GM12891 (cell line): ENCODE data around the gene PRDX2.

Experiments
- DNase-seq: peaks from one replicate; pipeline ENCODE4 v3.0.0; 2011; ENCODE audit warnings: low spot score; ENCODE audit not compliant: insufficient read length
- FAIRE-seq: peaks from 2 replicates; lab custom pipeline; 2011; peaks lifted over from hg19 to GRCh38; lab: Jason Lieb, UNC
- PAX5 ChIP-seq: IDR thresholded peaks from 2 replicates; pipeline ENCODE4 v1.6.1; 2011; ENCODE audit warnings: low read length, moderate library complexity, mild to moderate bottlenecking; ENCODE audit not compliant: insufficient read depth, severe bottlenecking
- POLR2A ChIP-seq: IDR thresholded peaks from 2 replicates; pipeline ENCODE4 v1.6.1; 2011; ENCODE audit warnings: low read depth, low read length, control low read depth
- POLR2AphosphoS5 ChIP-seq: IDR thresholded peaks from 2 replicates; pipeline ENCODE4 v1.6.1; 2011; ENCODE audit warnings: low read depth, low read length, control low read depth
- POU2F2 ChIP-seq: IDR thresholded peaks from 2 replicates; pipeline ENCODE4 v1.6.1; 2011; ENCODE audit warnings: low read depth, mild to moderate bottlenecking, control low read depth, low read length, moderate library complexity
- SPI1 ChIP-seq: IDR thresholded peaks from 2 replicates; pipeline ENCODE4 v1.6.1; 2011; ENCODE audit warnings: low read depth, low read length, control low read depth
- TAF1 ChIP-seq: IDR thresholded peaks from 2 replicates; pipeline ENCODE4 v1.6.1; 2011; ENCODE audit warnings: low read depth, low read length, control low read depth

PRDX2 gene

DNA sequence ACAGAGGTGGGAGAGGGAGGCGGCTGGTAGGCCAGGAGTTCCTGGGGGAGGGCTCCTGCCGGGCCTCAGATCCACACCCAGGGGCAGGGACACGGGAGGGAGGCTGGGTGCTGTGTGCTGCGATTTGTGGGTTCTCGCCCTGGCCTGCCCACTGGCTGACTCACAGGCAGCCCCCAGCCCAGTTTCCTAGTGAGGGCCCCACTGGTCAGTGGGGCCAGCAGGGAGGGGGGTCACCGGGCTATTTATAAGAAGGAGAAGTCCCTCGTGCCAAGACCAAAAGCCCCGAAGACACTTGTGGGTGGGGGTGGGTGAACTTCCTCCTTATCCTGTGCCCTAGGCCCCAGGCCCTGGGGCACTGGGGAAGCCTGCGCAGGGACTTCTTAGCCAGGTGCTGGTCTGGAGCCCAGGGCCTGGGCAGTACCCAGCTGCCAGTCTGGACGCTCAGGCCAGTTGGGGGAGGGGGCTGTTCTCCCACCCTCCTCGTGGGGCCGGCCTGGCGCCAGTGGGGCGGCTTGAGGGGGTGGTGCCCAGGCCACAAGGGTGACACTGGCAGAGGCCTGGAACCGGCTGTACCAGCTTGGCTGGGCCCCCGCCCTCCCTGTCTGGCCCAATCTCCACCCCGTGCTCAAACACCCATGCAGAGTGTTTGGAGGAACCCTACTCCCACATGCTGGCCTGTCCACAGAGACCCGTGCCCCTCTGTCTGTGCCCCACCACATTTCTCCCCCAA is 15.3 kb downstream of the PRDX2 start:
- TF ChIP-seq POLR2AphosphoS5 (no peak), SPI1 (0 out of 2 replicates have a peak, but pooled peaks have one; percentile 2)
- DNase-seq (no peak), FAIRE-seq (no peak)

GRCh38 chr19:12785431-12786031 is 16.1 kb downstream of the PRDX2 start:
- TF ChIP-seq SPI1 (peak; percentile 79), TAF1 (no peak)
- no peak for DNase-seq
- no peak for FAIRE-seq

DNA sequence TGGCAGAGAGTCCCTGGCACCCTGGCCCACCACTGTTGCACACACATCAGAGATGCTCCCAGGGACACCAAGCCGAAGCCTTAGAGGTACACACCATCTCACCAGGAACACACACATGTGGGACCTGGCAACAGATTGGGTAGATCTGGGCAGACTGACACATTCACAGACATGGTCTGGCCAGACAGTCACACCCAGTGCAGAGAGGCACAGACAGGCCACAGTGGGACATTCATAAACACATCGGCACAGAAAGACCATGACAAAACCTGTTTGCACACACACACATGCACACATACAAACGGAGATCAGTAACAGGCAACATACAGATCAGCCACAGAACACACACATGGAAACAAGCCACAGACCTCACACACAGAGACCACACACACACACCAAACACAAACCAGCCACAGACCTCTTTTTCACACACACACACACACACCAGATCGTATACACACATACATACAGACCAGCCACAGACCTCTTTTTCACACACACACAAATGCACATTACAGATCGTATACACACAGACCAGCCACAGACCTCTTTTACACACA is 16.6 kb downstream of the PRDX2 start:
- TF ChIP-seq SPI1: no peak
- no peak for TF ChIP-seq POLR2AphosphoS5
- TF ChIP-seq POLR2A: 0 out of 2 replicates have a peak, but pooled peaks have one; percentile 24
- no peak for TF ChIP-seq TAF1
- no peak for TF ChIP-seq POU2F2
- TF ChIP-seq PAX5: no peak
- FAIRE-seq: peak; percentile 81
- no peak for DNase-seq

- DNase-seq (no peak), FAIRE-seq (no peak)
Measured at GRCh38 chr19:12784394-12784870, 17.2 kb downstream of the PRDX2 start.

DNA sequence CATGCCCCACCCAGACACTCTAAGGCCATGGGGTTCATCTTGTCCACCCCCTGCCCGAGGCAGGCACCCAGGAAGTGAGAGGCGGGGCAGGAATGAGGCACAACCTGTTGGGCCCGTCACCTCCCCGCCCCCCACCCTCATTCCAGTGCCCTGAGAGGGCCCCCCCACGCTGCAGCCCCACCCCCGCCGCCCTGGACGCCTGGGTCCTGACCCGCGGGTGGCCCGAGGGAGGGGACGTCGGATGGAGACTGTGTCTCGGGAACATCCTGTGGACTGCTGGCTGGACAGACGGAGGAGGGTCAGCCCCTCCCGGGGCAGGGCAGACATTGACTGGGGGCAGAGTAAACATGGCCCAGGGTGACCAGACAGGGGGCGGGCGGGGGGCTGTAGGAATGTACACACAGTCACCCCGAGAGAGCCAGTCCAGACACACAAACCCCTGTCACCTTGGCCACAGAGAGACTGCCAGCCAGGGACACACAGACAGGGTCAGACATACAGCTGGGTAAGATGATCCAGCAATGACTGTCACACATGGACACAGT is 17.7 kb downstream of the PRDX2 start:
- FAIRE-seq: no peak
- no peak for DNase-seq
- TF ChIP-seq PAX5 (no peak), SPI1 (no peak), POLR2AphosphoS5 (no peak), TAF1 (no peak), POLR2A (no peak)

More at GRCh38 chr19:12784394-12784870, 17.2 kb downstream of the PRDX2 start:
- TF ChIP-seq POU2F2 (no peak), POLR2AphosphoS5 (no peak), POLR2A (no peak), SPI1 (no peak), TAF1 (no peak), PAX5 (no peak)

GRCh38 chr19:12783291-12783848 is 18.2 kb downstream of the PRDX2 start:
- TF ChIP-seq TAF1 (no peak), POLR2A (no peak), POU2F2 (0 out of 2 replicates have a peak, but pooled peaks have one; percentile 24), POLR2AphosphoS5 (no peak)
- no peak for DNase-seq
- FAIRE-seq: no peak

- no peak for DNase-seq
- no peak for TF ChIP-seq POLR2A
- 0 out of 2 replicates have a peak, but pooled peaks have one; percentile 21 for TF ChIP-seq SPI1
- no peak for TF ChIP-seq TAF1
- 0 out of 2 replicates have a peak, but pooled peaks have one; percentile 10 for TF ChIP-seq POU2F2
- no peak for TF ChIP-seq POLR2AphosphoS5
- peak; percentile 47 for TF ChIP-seq PAX5
- peak; percentile 92 for FAIRE-seq
Measured at GRCh38 chr19:12782424-12783290, 18.9 kb downstream of the PRDX2 start.

GRCh38 chr19:12782174-12782423 is 19.5 kb downstream of the PRDX2 start:
- FAIRE-seq (no peak), DNase-seq (no peak)
- TF ChIP-seq POLR2A: 0 out of 2 replicates have a peak, but pooled peaks have one; percentile 23
- TF ChIP-seq POLR2AphosphoS5: no peak
